ENCODE results near the gene HOXA9.

Gene HOXA9

GRCh38 chr7:27124902-27125689, 40.2 kb downstream of the HOXA9 start:
- H3K4me3 ChIP-seq (ENCODE audit: low read depth, low read length): no peak overlapping the region
- DNase-seq (ENCODE audit: low read depth): no peak
- TF ChIP-seq CTCF (IDR thresholded peaks at IDR 0.05; ENCODE audit: low read depth, low read length, missing control alignments): no peak
- in situ Hi-C loops (cut with HindIII; ENCODE audit: low sequenced_read_pairs): no loop called here

- in situ Hi-C loops (cut with HindIII; ENCODE audit: low sequenced_read_pairs): no loop called here
- TF ChIP-seq CTCF (IDR thresholded peaks at IDR 0.05; ENCODE audit: low read depth, low read length, missing control alignments): no peak
- peak; percentile 86 for DNase-seq (ENCODE audit: low read depth)
- H3K4me3 ChIP-seq (ENCODE audit: low read depth, low read length): peak overlapping the region; percentile 50
These were observed 41.0 kb downstream of the HOXA9 start for GRCh38 chr7:27124096-27124901.

- no peak for TF ChIP-seq CTCF (IDR thresholded peaks at IDR 0.05; ENCODE audit: low read depth, low read length, missing control alignments)
- peak overlapping the region; percentile 50 for H3K4me3 ChIP-seq (ENCODE audit: low read depth, low read length)
These were observed 41.8 kb downstream of the HOXA9 start for GRCh38 chr7:27123477-27124053.

GRCh38 chr7:27123007-27123476, 42.3 kb downstream of the HOXA9 start:
- in situ Hi-C loops (cut with HindIII; ENCODE audit: low sequenced_read_pairs): no loop called here
- peak overlapping the region; percentile 50 for H3K4me3 ChIP-seq (ENCODE audit: low read depth, low read length)
- no peak for DNase-seq (ENCODE audit: low read depth)
- no peak for TF ChIP-seq CTCF (IDR thresholded peaks at IDR 0.05; ENCODE audit: low read depth, low read length, missing control alignments)

More at GRCh38 chr7:27123477-27124053, 41.8 kb downstream of the HOXA9 start:
- in situ Hi-C loops (cut with HindIII; ENCODE audit: low sequenced_read_pairs): no loop called here
- no peak for DNase-seq (ENCODE audit: low read depth)

GRCh38 chr7:27122077-27122910, 43.0 kb downstream of the HOXA9 start:
- TF ChIP-seq CTCF (IDR thresholded peaks at IDR 0.05; ENCODE audit: low read depth, low read length, missing control alignments): no peak
- in situ Hi-C loops (cut with HindIII; ENCODE audit: low sequenced_read_pairs): no loop called here
- H3K4me3 ChIP-seq (ENCODE audit: low read depth, low read length): peak overlapping the region; percentile 50
- DNase-seq (ENCODE audit: low read depth): no peak

- in situ Hi-C loops (cut with HindIII; ENCODE audit: low sequenced_read_pairs): no loop called here
These were observed 43.7 kb downstream of the HOXA9 start for GRCh38 chr7:27121684-27122076.

More at GRCh38 chr7:27121684-27122076, 43.7 kb downstream of the HOXA9 start:
- no peak for DNase-seq (ENCODE audit: low read depth)
- TF ChIP-seq CTCF (IDR thresholded peaks at IDR 0.05; ENCODE audit: low read depth, low read length, missing control alignments): no peak
- peak overlapping the region; percentile 50 for H3K4me3 ChIP-seq (ENCODE audit: low read depth, low read length)
